Ishikawa (cell line): ENCODE results near the gene DRD4.

Experiments used
- CEBPB ChIP-seq: IDR thresholded peaks from 2 replicates; pipeline ENCODE4 v1.6.1; 2012
- CREB1 ChIP-seq: IDR thresholded peaks from 2 replicates; pipeline ENCODE4 v1.6.1; 2012; ENCODE audit warnings: low read depth
- EGR1 ChIP-seq: IDR thresholded peaks from 2 replicates; pipeline ENCODE4 v1.6.1; 2012
- EP300 ChIP-seq: IDR thresholded peaks from 2 replicates; pipeline ENCODE4 v1.6.1; 2012; ENCODE audit warnings: borderline replicate concordance
- FOXM1 ChIP-seq: IDR thresholded peaks from 2 replicates; pipeline ENCODE4 v1.6.1; 2012; ENCODE audit warnings: low read depth, borderline replicate concordance
- NFIC ChIP-seq: IDR thresholded peaks from 2 replicates; pipeline ENCODE4 v1.6.1; 2012
- RAD21 ChIP-seq: IDR thresholded peaks from 2 replicates; pipeline ENCODE4 v1.6.1; 2012; ENCODE audit warnings: low read depth
- TAF1 ChIP-seq: IDR thresholded peaks from 2 replicates; pipeline ENCODE4 v1.6.1; 2012; ENCODE audit warnings: low read depth, mild to moderate bottlenecking
- TCF12 ChIP-seq: IDR thresholded peaks from 2 replicates; pipeline ENCODE4 v1.6.1; 2012; ENCODE audit warnings: low read depth
- YY1 ChIP-seq: IDR thresholded peaks from 2 replicates; pipeline ENCODE4 v1.6.1; 2012; ENCODE audit warnings: low read depth
- ZBTB7A ChIP-seq: IDR thresholded peaks from 2 replicates; pipeline ENCODE4 v1.6.1; 2012; ENCODE audit warnings: low read depth
- TF ChIP-seq, protein P1 (sequence below): IDR thresholded peaks from 2 replicates; pipeline ENCODE4 v1.6.1; 2012; ENCODE audit warnings: low read depth, mild to moderate bottlenecking
- TF ChIP-seq, protein P2 (sequence below): IDR thresholded peaks from 2 replicates; pipeline ENCODE4 v1.6.1; 2012

- TF ChIP-seq, protein P1, sequence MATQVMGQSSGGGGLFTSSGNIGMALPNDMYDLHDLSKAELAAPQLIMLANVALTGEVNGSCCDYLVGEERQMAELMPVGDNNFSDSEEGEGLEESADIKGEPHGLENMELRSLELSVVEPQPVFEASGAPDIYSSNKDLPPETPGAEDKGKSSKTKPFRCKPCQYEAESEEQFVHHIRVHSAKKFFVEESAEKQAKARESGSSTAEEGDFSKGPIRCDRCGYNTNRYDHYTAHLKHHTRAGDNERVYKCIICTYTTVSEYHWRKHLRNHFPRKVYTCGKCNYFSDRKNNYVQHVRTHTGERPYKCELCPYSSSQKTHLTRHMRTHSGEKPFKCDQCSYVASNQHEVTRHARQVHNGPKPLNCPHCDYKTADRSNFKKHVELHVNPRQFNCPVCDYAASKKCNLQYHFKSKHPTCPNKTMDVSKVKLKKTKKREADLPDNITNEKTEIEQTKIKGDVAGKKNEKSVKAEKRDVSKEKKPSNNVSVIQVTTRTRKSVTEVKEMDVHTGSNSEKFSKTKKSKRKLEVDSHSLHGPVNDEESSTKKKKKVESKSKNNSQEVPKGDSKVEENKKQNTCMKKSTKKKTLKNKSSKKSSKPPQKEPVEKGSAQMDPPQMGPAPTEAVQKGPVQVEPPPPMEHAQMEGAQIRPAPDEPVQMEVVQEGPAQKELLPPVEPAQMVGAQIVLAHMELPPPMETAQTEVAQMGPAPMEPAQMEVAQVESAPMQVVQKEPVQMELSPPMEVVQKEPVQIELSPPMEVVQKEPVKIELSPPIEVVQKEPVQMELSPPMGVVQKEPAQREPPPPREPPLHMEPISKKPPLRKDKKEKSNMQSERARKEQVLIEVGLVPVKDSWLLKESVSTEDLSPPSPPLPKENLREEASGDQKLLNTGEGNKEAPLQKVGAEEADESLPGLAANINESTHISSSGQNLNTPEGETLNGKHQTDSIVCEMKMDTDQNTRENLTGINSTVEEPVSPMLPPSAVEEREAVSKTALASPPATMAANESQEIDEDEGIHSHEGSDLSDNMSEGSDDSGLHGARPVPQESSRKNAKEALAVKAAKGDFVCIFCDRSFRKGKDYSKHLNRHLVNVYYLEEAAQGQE, result no peak
- no peak for TF ChIP-seq ZBTB7A
- no peak for TF ChIP-seq CEBPB
- no peak for TF ChIP-seq FOXM1
- no peak for TF ChIP-seq EP300
- no peak for TF ChIP-seq TAF1
- TF ChIP-seq CREB1, result no peak
- TF ChIP-seq EGR1, result no peak
- TF ChIP-seq, protein P2, sequence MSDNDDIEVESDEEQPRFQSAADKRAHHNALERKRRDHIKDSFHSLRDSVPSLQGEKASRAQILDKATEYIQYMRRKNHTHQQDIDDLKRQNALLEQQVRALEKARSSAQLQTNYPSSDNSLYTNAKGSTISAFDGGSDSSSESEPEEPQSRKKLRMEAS, result no peak
- TF ChIP-seq TCF12, result no peak
- TF ChIP-seq YY1, result no peak
- TF ChIP-seq RAD21, result no peak
- no peak for TF ChIP-seq NFIC
Observed at GRCh38 chr11:616320-617198, 20.5 kb upstream of the DRD4 start.
